Rectal smooth muscle tissue (tissue), 1 donor: ENCODE results near the gene MGAT5B.

Experiments
- H3K27ac ChIP-seq: one replicate; pipeline ENCODE4 v1.7.0; 2013; ENCODE audit warnings: low read depth, low read length, inconsistent platforms
- H3K27me3 ChIP-seq: one replicate; pipeline ENCODE4 v1.7.0; 2013; ENCODE audit warnings: low read length; ENCODE audit not compliant: control insufficient read depth, insufficient read depth
- H3K36me3 ChIP-seq: one replicate; pipeline ENCODE4 v1.7.0; 2013; ENCODE audit warnings: low read length; ENCODE audit not compliant: control insufficient read depth, insufficient read depth
- H3K4me1 ChIP-seq: one replicate; pipeline ENCODE4 v1.7.0; 2013; ENCODE audit warnings: low read length; ENCODE audit not compliant: control insufficient read depth, insufficient read depth
- H3K4me3 ChIP-seq: one replicate; pipeline ENCODE4 v1.7.0; 2013; ENCODE audit warnings: low read length
- H3K9ac ChIP-seq: one replicate; pipeline ENCODE4 v1.7.0; 2013; ENCODE audit warnings: low read length

Gene MGAT5B

DNA sequence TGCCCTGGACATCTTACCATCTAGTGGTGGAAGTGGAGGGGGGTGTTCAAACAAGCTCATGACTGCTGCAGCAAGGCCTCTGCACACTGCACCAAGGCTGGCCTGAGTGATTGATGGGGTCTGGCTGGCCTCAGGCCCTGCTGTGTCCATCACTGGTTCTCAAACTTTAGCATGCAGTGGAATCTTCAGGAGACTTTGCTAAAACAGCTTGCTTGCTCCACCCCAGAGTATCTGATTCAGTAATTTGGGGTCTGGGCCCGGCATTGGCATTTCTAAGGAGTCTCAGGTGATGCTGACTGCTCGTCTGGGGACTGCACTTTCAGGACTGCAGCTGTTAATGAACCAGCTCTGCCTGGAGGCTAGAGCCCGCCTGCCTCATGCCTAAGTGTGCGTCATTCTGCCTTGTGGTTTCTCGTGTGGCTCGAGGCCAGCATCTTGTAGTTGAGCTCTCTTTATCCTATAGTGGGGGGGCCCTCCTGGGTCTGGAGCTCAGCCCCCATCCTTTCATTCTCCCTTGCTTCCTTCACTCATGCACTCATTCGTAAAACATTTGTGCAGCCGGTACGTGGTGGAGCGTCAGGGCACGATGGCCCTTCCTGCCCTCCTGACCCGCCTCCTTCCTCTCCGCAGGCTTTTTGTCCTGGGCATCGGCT, 4.1 kb downstream of the MGAT5B start:
- no peak overlapping the region for H3K4me3 ChIP-seq
- no peaks in the 10 kb centered on the region for H3K4me1 ChIP-seq
- no peaks in the 10 kb centered on the region for H3K36me3 ChIP-seq
- no peak overlapping the region for H3K27ac ChIP-seq
- H3K27me3 ChIP-seq: peaks cover 17% of the 10 kb centered on the region
- no peak overlapping the region for H3K9ac ChIP-seq

DNA sequence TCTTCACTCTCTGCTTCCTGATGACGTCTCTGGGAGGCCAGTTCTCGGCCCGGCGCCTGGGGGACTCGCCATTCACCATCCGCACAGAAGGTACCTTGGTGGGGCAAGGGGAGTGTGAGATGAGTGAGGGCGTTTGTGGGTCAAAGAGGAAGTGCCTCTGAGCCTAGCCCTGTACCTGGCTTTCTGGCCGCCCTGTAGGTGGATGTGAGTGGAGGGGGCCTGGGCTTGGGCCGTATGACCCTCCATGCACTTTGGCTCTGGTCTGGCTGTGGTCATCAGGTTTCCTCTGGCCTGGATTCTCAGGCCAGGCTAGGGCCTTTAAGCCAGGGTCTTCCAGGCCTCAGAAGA, 4.6 kb downstream of the MGAT5B start:
- peaks cover 12% of the 10 kb centered on the region for H3K27me3 ChIP-seq
- H3K9ac ChIP-seq: no peak overlapping the region
- no peaks in the 10 kb centered on the region for H3K4me1 ChIP-seq
- H3K36me3 ChIP-seq: no peaks in the 10 kb centered on the region
- no peak overlapping the region for H3K4me3 ChIP-seq
- H3K27ac ChIP-seq: no peak overlapping the region

DNA sequence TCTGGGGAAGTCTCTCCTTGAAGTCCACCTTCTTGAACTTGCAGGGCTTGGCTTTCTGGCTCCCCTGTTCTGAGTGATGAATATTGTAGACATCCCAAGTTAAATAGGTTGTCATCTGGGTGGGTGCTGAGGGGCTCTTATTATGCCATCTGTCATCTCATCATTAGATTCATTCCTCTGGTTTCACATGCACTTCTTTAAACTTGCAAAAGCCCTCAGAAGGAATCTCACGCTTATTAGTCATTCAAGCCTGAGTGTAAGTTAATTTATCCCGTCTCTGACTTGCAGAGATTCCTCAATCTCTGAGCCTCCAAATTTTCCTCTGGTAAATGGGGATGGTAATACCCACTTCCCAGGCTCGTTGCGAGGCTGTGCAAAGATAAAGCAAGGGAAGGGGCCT, 5.7 kb downstream of the MGAT5B start:
- Histone ChIP-seq H3K4me3 (no peak overlapping the region), H3K27me3 (peaks cover 9% of the 10 kb centered on the region), H3K27ac (no peak overlapping the region), H3K9ac (no peak overlapping the region), H3K36me3 (no peaks in the 10 kb centered on the region), H3K4me1 (no peaks in the 10 kb centered on the region)

DNA sequence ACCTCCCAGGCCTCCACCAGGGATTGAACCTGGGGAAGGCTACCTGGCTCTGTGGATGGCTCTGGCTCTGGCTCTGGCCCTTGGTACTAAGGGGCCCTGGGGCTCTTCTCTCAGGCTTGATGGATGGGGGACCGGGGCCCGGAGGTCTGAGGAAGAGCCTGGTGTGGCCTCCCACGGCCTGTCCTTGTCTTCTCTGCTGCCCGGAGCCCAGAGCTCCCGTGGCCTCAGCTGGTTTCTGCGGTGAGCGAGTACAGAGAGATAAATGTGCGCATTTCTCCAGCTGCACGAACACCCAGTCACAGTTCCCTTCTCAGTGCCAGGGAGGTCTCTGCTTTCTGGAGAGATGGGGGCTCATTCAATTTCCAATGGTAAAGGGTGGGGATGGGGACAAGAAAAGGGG, 9.2 kb downstream of the MGAT5B start:
- Histone ChIP-seq H3K27me3 (no peaks in the 10 kb centered on the region), H3K4me3 (no peak overlapping the region), H3K4me1 (no peaks in the 10 kb centered on the region), H3K36me3 (no peaks in the 10 kb centered on the region), H3K9ac (no peak overlapping the region), H3K27ac (no peak overlapping the region)

DNA sequence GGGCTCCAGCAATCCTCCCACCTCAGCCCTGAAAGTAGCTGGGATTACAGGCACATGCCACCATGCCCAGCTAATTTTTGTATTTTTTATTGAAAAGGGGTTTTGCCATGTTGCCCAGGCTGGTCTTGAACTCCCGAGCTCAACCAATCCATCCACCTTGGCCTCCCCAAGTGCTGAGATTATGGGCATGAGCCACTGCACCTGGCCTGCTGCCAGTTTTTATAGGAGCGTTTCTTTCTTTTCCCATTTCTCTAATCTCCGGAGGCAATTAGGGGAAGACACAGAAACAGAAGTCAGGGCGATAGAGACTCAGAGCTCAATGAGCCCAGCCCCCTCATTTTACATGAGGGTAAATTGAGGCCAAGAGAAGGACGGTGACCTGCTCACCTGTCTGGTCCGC, 10.4 kb downstream of the MGAT5B start:
- Histone ChIP-seq H3K27ac (no peak overlapping the region), H3K4me3 (no peak overlapping the region), H3K9ac (no peak overlapping the region), H3K4me1 (no peaks in the 10 kb centered on the region), H3K36me3 (no peaks in the 10 kb centered on the region), H3K27me3 (no peaks in the 10 kb centered on the region)

DNA sequence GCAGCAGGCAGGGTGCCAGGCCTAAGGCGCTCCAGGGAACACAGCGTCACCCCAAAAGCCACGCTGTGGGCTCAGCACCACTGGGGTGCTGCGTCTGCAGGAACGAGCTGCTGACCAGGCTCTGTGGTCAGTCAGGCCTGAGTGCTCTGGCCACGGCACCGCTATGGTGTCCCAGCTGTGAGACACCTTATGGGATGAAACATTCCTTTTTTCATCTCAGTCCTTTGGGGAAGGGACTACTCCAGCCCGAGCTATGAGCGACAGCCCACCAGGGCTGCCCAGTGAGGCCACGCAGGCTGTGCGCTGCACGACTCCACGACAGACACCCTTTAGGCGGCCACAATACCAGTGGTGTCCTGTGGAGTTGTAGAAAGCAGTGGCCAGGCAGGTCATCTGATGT, 11.1 kb downstream of the MGAT5B start:
- no peak overlapping the region for H3K9ac ChIP-seq
- no peaks in the 10 kb centered on the region for H3K4me1 ChIP-seq
- H3K27me3 ChIP-seq: no peaks in the 10 kb centered on the region

DNA sequence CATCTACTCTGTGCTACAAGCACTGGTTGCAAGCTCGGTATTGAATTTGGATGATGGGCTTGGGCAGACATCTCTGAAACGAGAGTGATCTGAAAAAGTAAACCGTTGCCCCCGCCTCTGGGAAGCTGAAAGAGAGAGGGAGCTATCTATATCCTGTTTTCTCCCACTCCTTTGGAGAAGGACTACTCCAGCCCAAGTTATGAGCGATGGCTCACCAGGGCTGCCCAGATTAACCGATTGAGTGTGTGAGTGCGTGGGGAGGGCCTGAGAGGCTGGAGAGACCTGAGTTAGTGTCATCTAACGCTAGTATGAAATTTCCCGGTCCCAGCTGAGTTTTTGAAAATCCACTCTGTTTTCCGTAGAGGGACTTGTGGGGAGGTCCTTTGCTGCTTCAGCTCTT, 11.5 kb downstream of the MGAT5B start:
- Histone ChIP-seq H3K27me3 (no peaks in the 10 kb centered on the region), H3K36me3 (no peaks in the 10 kb centered on the region), H3K27ac (no peak overlapping the region), H3K4me1 (no peaks in the 10 kb centered on the region), H3K9ac (no peak overlapping the region), H3K4me3 (no peak overlapping the region)

More for the DNA sequence above, 11.1 kb downstream of the MGAT5B start:
- no peak overlapping the region for H3K4me3 ChIP-seq
- no peaks in the 10 kb centered on the region for H3K36me3 ChIP-seq
- no peak overlapping the region for H3K27ac ChIP-seq

DNA sequence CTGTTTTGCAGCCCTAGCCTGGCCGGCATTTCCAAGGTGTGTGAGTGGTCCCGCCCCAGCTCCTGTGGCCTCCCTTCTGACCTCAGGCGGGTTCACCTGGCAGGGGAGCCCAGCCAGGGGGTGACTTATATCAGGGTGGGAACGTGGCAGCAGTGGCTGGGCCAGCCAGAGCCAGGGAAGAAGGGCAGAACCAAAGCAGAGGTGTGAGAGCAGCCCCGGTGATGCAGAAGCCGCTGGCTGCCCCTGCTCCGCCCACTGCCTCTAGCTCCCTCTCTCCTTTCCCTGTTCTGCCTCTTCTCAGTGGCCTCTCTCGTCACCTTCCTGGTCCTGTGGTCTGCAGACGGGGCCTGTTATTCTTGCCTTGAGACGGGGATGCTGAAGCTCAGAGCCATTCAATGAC, 12.1 kb downstream of the MGAT5B start:
- no peak overlapping the region for H3K4me3 ChIP-seq
- no peak overlapping the region for H3K9ac ChIP-seq
- H3K36me3 ChIP-seq: no peaks in the 10 kb centered on the region
- no peak overlapping the region for H3K27ac ChIP-seq
- no peaks in the 10 kb centered on the region for H3K4me1 ChIP-seq
- no peaks in the 10 kb centered on the region for H3K27me3 ChIP-seq

DNA sequence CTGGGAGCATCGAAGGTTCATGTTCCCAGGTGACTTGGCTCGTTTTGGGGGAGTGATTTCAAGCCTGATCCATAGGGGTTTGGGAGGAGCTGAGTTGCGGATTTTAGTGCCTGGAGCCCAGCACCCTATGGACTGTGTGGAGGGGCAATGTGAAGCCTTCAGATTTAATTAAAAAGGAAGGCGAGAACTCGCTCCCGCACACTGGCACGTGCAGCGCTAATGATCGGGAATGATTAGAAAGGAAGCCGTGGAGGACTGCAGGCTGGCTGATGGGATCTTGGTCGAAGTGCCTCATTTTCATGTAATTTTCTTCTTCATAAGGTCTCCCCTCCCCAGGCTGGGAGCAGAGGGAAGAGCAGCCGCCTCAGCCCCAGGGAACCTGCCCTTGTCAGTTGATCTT, 12.8 kb downstream of the MGAT5B start:
- Histone ChIP-seq H3K36me3 (no peaks in the 10 kb centered on the region), H3K4me3 (no peak overlapping the region), H3K27me3 (no peaks in the 10 kb centered on the region), H3K9ac (no peak overlapping the region), H3K27ac (no peak overlapping the region), H3K4me1 (no peaks in the 10 kb centered on the region)

DNA sequence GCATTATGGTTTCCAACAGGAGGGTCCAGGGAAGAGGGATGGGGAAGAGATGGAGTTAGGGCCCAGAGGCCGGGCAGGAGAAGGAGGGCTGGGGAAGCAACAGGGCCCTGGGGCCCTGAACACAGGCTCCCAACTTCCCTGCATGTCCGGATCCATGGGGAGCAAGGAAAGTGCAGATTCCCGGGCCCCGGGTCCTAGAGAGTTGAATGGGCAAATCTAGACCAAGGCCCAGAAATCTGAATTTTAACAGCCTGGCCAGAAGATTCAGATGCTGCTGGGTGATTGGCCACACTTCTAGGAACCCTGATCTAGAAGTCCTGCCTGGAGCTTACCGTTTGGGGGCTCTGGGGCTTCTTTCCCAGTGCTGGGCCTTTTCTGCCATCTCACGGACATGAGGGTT, 13.2 kb downstream of the MGAT5B start:
- Histone ChIP-seq H3K9ac (no peak overlapping the region), H3K4me1 (no peaks in the 10 kb centered on the region), H3K4me3 (no peak overlapping the region), H3K27ac (no peak overlapping the region), H3K27me3 (no peaks in the 10 kb centered on the region), H3K36me3 (no peaks in the 10 kb centered on the region)

DNA sequence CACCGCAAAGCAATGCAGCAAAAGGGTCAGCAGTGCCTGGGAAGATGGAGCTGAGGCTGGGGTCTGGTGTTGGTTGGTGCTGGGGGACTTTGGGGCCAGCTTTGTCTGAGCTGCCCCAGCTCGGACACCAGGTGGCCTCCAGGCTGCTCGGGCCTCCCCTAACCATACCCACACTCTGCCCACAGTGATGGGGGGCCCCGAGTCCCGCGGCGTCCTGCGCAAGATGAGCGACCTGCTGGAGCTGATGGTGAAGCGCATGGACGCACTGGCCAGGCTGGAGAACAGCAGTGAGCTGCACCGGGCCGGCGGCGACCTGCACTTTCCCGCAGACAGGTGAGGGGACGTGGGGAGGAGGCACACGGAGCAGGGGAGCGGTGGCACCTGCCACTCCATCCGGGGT, 13.8 kb downstream of the MGAT5B start:
- no peaks in the 10 kb centered on the region for H3K27me3 ChIP-seq
- no peaks in the 10 kb centered on the region for H3K36me3 ChIP-seq

DNA sequence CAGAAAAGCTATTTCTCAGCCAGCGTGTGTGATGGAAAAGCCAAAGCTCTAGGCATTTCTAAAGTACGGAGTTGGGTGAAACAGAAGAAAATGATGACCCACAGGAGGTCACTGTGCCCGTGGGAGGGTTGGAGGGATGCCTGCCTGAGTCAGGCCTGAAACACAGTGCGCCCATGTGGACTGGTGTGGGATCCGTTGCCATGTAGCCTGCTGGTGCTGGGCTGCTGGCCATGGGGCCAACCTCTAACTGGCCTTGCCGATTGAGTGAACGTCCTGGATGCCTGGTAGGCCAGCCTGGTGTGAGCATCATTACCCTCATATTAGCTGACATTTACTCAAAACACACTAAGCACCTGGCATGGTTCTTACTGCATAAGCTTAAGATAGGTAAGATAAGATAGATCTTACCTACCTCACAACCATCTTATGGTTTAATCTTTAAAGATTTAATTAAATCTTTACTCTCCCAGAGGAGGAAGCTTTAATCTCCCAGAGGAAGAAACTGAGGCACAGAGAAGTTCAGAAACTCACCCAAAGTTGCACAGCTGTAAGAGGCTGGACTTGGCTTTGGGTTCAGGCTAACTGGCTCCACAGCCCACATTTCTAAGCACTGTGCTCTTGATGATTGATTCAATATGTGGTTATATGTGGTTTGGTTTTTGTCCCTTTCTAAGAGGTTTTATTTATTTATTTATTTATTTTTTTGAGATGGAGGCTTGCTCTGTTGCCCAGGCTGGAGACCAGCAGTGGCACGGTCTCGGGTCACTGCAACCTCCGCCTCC, 15.7 kb downstream of the MGAT5B start:
- no peaks in the 10 kb centered on the region for H3K36me3 ChIP-seq
- H3K27me3 ChIP-seq: no peaks in the 10 kb centered on the region
- H3K4me1 ChIP-seq: no peaks in the 10 kb centered on the region
- no peak overlapping the region for H3K4me3 ChIP-seq
- H3K9ac ChIP-seq: no peak overlapping the region
- no peak overlapping the region for H3K27ac ChIP-seq

More for the DNA sequence above, 13.8 kb downstream of the MGAT5B start:
- H3K4me3 ChIP-seq: no peak overlapping the region
- no peaks in the 10 kb centered on the region for H3K4me1 ChIP-seq
- no peak overlapping the region for H3K9ac ChIP-seq
- no peak overlapping the region for H3K27ac ChIP-seq
